ENCODE measurements around the gene CELA3A.

Gene CELA3A

DNA sequence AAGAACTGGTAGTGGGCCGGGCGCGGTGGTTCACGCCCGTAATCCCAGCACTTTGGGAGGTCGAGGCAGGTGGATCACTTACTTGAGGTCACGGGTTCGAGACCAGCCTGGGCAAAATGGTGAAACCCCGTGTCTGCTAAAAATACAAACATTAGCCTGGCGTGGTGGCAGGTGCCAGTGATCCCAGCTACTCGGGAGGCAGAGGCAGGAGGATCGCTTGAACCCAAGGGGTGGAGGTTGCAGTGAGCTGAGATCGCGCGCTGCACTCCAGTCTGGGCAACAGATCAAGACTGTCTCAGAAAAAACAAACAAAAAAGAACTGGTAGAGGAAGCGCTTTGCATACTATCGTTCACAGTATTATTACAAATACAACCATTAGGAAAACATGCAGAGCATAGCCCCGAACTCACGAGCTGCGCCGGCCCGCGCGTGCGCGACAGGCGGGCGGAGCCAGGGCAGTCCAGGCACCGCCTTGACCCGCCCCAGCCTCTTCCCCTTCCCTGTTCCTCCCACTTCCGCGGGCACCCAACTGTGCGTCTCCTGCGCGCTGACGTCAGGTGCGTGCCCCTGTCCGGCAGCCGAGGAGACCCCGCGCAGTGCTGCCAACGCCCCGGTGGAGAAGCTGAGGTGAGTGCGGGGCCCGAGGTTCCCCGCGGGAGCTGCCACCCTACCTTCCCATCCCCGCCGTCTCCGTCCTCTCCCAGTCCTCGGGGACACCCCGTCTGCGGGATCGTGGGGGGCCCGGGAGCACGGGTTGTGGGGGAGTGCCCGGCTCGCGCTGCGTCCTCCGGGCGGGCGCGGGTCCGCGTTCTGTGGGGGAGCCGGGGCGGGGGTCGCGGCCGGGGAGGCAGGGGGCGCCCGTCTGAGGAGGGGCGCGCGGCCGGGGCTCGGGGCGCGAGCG is 50.9 kb downstream of the CELA3A start, which contains the start of gene CDC42:
CDC42 (plus strand) TSS at position 595 of the 902 bp plus-strand sequence. CDS start 25,770 bp downstream, outside the sequence.
- DNase-seq = peak; percentile 84 to 97 (median 92)

DNA sequence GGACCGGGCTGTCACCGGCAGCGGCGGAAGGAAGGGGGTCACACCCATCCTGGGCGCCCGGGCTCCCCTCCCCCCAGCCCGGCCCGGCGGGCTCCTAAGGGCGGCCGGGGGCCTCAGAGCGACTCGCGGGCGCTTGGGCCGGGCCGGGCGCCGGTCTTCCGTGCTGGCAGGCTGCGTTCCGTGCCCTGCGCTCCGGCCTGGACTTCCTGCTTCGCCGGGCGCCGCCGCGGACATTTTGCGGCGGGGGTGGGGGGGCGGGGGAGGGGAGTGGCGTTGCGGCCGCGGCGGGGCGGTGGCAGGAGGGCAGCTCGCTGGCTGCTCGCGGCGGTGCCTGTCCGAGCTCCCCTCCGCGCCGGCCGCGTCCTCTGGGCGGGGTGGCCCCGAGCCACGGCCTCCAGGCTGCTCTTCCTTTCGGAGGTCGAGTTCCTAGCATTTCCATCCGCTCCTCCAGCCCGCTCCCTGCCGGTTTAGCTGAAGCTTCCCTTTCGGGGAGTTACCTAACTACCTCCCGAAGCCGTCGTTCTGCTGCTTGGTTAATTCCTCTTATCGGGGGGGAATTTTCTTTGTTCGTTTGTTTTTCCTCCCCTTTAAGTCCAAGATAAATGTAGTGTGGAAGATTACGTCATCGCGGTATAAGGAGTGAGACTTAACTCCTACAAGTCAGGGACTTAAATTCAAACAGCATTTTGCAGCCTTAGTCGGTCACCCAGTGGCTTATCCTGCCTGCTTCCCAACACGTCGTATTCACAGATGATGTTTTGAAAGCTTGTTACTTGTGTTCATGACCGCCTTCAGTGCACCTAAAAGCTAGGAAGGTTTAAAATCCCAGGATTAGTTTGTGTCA is 51.8 kb downstream of the CELA3A start:
- DNase-seq = peak in 2 of 4 experiments; percentile 48 to 62

GRCh38 chr1:22053861-22054770 is 52.7 kb downstream of the CELA3A start:
- DNase-seq = no peak

- DNase-seq = no peak
Measured at GRCh38 chr1:22055463-22055862, 54.0 kb downstream of the CELA3A start.

DNA sequence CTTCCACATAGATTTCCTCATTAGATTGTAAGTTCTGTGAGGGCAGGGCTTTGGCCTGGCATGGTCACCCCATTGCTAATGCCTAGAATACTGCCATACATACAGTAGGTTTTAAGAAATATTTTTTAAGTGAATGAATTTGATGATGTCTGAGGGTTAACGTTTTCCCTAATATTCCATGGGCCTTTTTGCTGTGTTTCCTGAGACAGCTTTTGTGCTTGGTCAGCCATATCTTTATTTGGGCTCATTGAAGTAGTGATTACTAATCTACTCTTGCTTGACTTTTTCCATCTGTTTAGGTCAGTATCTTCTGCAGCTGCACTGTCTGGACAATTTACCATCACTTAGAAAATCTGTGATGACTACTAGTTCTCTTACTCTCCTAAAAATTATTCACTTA is 54.6 kb downstream of the CELA3A start:
- no peak for DNase-seq

GRCh38 chr1:22056936-22057335 is 55.5 kb downstream of the CELA3A start:
- DNase-seq = no peak

- no peak for DNase-seq
Measured at GRCh38 chr1:22057861-22058260, 56.4 kb downstream of the CELA3A start.

Data from activated naive CD4-positive, alpha-beta T cell (primary cell).